GM12878 (cell line): ENCODE data around the gene ADAMTSL2. TPM values are rescaled to one million over a fixed set of nuclear protein-coding genes. Genes with fewer than 3 reads are reported as not detected.

ENCODE experiments used
- ATAC-seq: fragments of 200-7000 bp; cut with Tn5 transposase; 3 replicates; pipeline ENCODE4 v1.9.1; 2020; ENCODE audit warnings: mild to moderate bottlenecking, moderate library complexity
- BruUV-seq: library from RNA; stranded (reverse); fragments of 400-500 nt; replicated peaks from 2 replicates; lab custom pipeline; 2021; lab: Mats Ljungman, UMichigan
- CTCF ChIA-PET: fragments of 300-600 bp; sonication (Branson Sonifier 250); formaldehyde crosslinking; extraction: SDS; loops from one replicate; lab custom pipeline; 2021; ENCODE audit warnings: inconsistent platforms; lab: Yijun Ruan, JAX
- POLR2A ChIA-PET: fragments of 350-600 bp; formaldehyde crosslinking; extraction: SDS; loops from one replicate; lab custom pipeline; 2021; ENCODE audit warnings: inconsistent platforms; lab: Charles Lee
- RAD21 ChIA-PET: fragments of 300-600 bp; sonication (Branson Sonifier 250); formaldehyde crosslinking; loops from one replicate; lab custom pipeline; 2023; ENCODE audit warnings: antibody characterized with exemption; ENCODE audit not compliant: unreplicated experiment; lab: Charles Lee
- SMC1A ChIA-PET: fragments of 300-600 bp; sonication (Branson Sonifier 250); formaldehyde crosslinking; loops from one replicate; lab custom pipeline; 2023; ENCODE audit not compliant: unreplicated experiment, uncharacterized antibody; lab: Charles Lee
- DNase-seq: peaks from one replicate; pipeline ENCODE4 v3.0.0-alpha.2; 2011; ENCODE audit warnings: low read depth, low spot score
- FAIRE-seq: peaks from 3 replicates; lab custom pipeline; 2011; peaks lifted over from hg19 to GRCh38; lab: Jason Lieb, UNC
- H2AFZ ChIP-seq: 2 replicates; pipeline ENCODE4 v1.6.0; 2011; ENCODE audit warnings: low read depth, low read length, control low read depth; ENCODE audit not compliant: control insufficient read depth
- H3K27ac ChIP-seq: 2 replicates; pipeline ENCODE4 v1.5.1; 2011; ENCODE audit warnings: control low read depth; ENCODE audit not compliant: control insufficient read depth, insufficient read depth
- H3K27me3 ChIP-seq, 2 experiments: replicated peaks in 1 of 2; 2 replicates each; pipeline versions ENCODE4 v1.6.0 to v1.6.1; 2011; ENCODE audit warnings: low read length in 1 of 2; ENCODE audit not compliant: control insufficient read depth in 2 of 2, insufficient read depth in 2 of 2
- H3K36me3 ChIP-seq, 2 experiments: 2 replicates each; pipeline ENCODE4 v1.5.1; 2011; ENCODE audit warnings: low read length in 1 of 2; ENCODE audit not compliant: control insufficient read depth in 2 of 2, insufficient read depth in 2 of 2
- H3K4me1 ChIP-seq: 2 replicates; pipeline ENCODE4 v1.6.1; 2011; ENCODE audit warnings: mild to moderate bottlenecking, low read length, moderate library complexity, mixed read lengths; ENCODE audit not compliant: control insufficient read depth, insufficient read depth
- H3K4me2 ChIP-seq: 2 replicates; pipeline ENCODE4 v1.6.0; 2011; ENCODE audit warnings: control low read depth; ENCODE audit not compliant: control insufficient read depth, insufficient read depth
- H3K4me3 ChIP-seq: fragments of 200-600 bp; sonication (generic); 2 replicates; pipeline ENCODE4 v1.5.1; 2016
- H3K79me2 ChIP-seq: 2 replicates; pipeline ENCODE4 v1.6.0; 2011; ENCODE audit warnings: low read length; ENCODE audit not compliant: control insufficient read depth, insufficient read depth
- H3K9ac ChIP-seq: 2 replicates; pipeline ENCODE4 v1.8.0; 2011; ENCODE audit warnings: low read length, control low read depth, mixed read lengths; ENCODE audit not compliant: control insufficient read depth, insufficient read depth
- H3K9me3 ChIP-seq: replicated peaks from 3 replicates; pipeline ENCODE4 v1.5.1; 2011; ENCODE audit warnings: mild to moderate bottlenecking, low read length; ENCODE audit not compliant: control insufficient read depth, insufficient read depth
- H4K20me1 ChIP-seq: 2 replicates; pipeline ENCODE4 v1.6.0; 2011; ENCODE audit not compliant: control insufficient read depth, insufficient read depth
- BACH1 ChIP-seq: fragments of 450-650 bp; IDR thresholded peaks from 2 replicates; pipeline ENCODE4 v1.6.1; 2017; ENCODE audit warnings: mild to moderate bottlenecking, borderline replicate concordance
- CBFB ChIP-seq: IDR thresholded peaks from 2 replicates; pipeline ENCODE4 v1.6.1; 2016; ENCODE audit warnings: antibody characterized with exemption, low read depth
- FOXM1 ChIP-seq: IDR thresholded peaks from 2 replicates; pipeline ENCODE4 v1.6.1; 2012; ENCODE audit warnings: low read depth, mild to moderate bottlenecking, inconsistent platforms, low read length, moderate library complexity
- HCFC1 ChIP-seq: fragments of 150-350 bp; IDR thresholded peaks from 2 replicates; pipeline ENCODE4 v1.6.1; 2014; ENCODE audit warnings: low read length
- MTA2 ChIP-seq: fragments of 450-650 bp; IDR thresholded peaks from 2 replicates; pipeline ENCODE4 v1.6.1; 2016; ENCODE audit warnings: low read depth, mild to moderate bottlenecking, moderate library complexity
- NFYA ChIP-seq: IDR thresholded peaks from 2 replicates; pipeline ENCODE4 v1.6.1; 2011; ENCODE audit warnings: low read depth, mild to moderate bottlenecking, low read length, improper control_type of control experiment, borderline replicate concordance
- PAX5 ChIP-seq: IDR thresholded peaks from 2 replicates; pipeline ENCODE4 v1.6.1; 2011; ENCODE audit warnings: low read depth, low read length, borderline replicate concordance
- RAD51 ChIP-seq: fragments of 450-650 bp; IDR thresholded peaks from 2 replicates; pipeline ENCODE4 v1.6.1; 2016; ENCODE audit warnings: moderate library complexity, mild to moderate bottlenecking, inconsistent platforms
- REST ChIP-seq: IDR thresholded peaks from 2 replicates; pipeline ENCODE4 v1.6.1; 2012; ENCODE audit warnings: mild to moderate bottlenecking, low read depth, low read length
- RFX5 ChIP-seq: IDR thresholded peaks from 2 replicates; pipeline ENCODE4 v1.6.1; 2011; ENCODE audit warnings: low read depth, low read length, improper control_type of control experiment
- SUPT20H ChIP-seq: IDR thresholded peaks from 2 replicates; pipeline ENCODE4 v1.6.1; 2011; ENCODE audit warnings: low read depth, mild to moderate bottlenecking, low read length, moderate library complexity, borderline replicate concordance; ENCODE audit not compliant: control insufficient read depth
- ZBTB11 ChIP-seq: fragments of 450-650 bp; formaldehyde crosslinking; IDR thresholded peaks from 2 replicates; pipeline ENCODE4 v1.5.0; 2022; ENCODE audit warnings: mild to moderate bottlenecking, missing genetic modification characterization
- ZNF207 ChIP-seq: fragments of 450-650 bp; IDR thresholded peaks from 2 replicates; pipeline ENCODE4 v1.6.1; 2014; ENCODE audit warnings: antibody characterized with exemption, mild to moderate bottlenecking, borderline replicate concordance
- WGBS: methylation state at CpG from one replicate; pipeline ENCODE4 v1.1.6; 2016; ENCODE audit warnings: low lambda C conversion rate; ENCODE audit not compliant: insufficient replicate concordance, insufficient coverage; ENCODE audit errors: missing lambda C conversion rate; 5-methylcytosine and 5-hydroxymethylcytosine counted together
- in situ Hi-C: fragments of 300-500 bp; cut with MboI; formaldehyde crosslinking; loops from 9 replicates; pipeline ENCODE4 v1.14.3; 2018; ENCODE audit warnings: mixed read lengths
- intact Hi-C: fragments of 100-400 bp; cut with micrococcal nuclease; formaldehyde crosslinking; loops from one replicate; pipeline ENCODE4 v1.14.2; 2022; ENCODE audit not compliant: unreplicated experiment
- polyA plus RNA-seq, 11 experiments: library from polyadenylated mRNA; depleted of rRNA in 4 of 11; unstranded in 6 of 11; stranded (reverse) in 5 of 11; fragments of >200 nt; fragmentation: Nextera tagmentation in 4 of 11; fragmentation: Illumina TruSeq in 1 of 11; extraction: Ambion mirVana in 4 of 11; extraction: Trizol in 1 of 11; gene quantifications; 1 replicate in 1 of 11; 2 replicates in 10 of 11; pipeline versions ENCODE4 v1.2.1 to v1.2.3, GENCODE V29; 2011 to 2016; ENCODE audit warnings: inconsistent platforms in 2 of 11, missing spikeins in 2 of 11, low read depth in 1 of 11
- total RNA-seq, 4 experiments: library from RNA; depleted of rRNA in 3 of 4; stranded (reverse); fragments of >200 nt in 3 of 4; fragmentation: Illumina TruSeq in 1 of 4; extraction: Trizol in 1 of 4; gene quantifications; 2 replicates each; pipeline versions ENCODE4 v1.2.1 to v1.2.3, GENCODE V29; 2013 to 2021
- TF ChIP-seq, protein P1 (sequence below): fragments of 450-650 bp; formaldehyde crosslinking; IDR thresholded peaks from 2 replicates; pipeline ENCODE4 v1.4.0; 2020; ENCODE audit warnings: mild to moderate bottlenecking, moderate library complexity

The ADAMTSL2 gene
- total and polyA plus RNA-seq, 10 of the 15 experiments (the other 5 are each of a cell fraction or from before 2014, with no cell fraction given), result 0.07 TPM; not detected in 9

- Histone ChIP-seq H3K4me1 (no peaks in the 10 kb centered on the region; the same call in 1 of the 2 replicates), H2AFZ (no peak overlapping the region), H4K20me1 (no peaks in the 10 kb centered on the region), H3K4me3 (no peak overlapping the region), H3K36me3 (no peaks in the 10 kb centered on the region), H3K79me2 (no peaks in the 10 kb centered on the region), H3K9me3 (no peaks in the 10 kb centered on the region), H3K9ac (no peak overlapping the region), H3K27me3 (peaks cover 8% of the 10 kb centered on the region in 2 experiments; a peak in 2 of 4 replicates), H3K4me2 (no peak overlapping the region), H3K27ac (no peak overlapping the region)
- SMC1A ChIA-PET, result no interaction called here
- BruUV-seq, result no TSS peak
- no peak for FAIRE-seq
- RAD21 ChIA-PET, result no interaction called here
- intact Hi-C loops (no loop called here), in situ Hi-C loops (loop anchor here (5.0 to 25.0 kb wide), 2 partner anchors 476 to 561 kb away; no protein-coding TSS in a partner anchor)
- POLR2A ChIA-PET, result interaction anchor here (0.6 kb wide), 1 partner anchor 20 kb away, joined by 3 read pairs; no protein-coding TSS in a partner anchor
- CTCF ChIA-PET, result no interaction called here
- no peak for DNase-seq
- no peak for ATAC-seq
- WGBS, result 40% methylated on average over 11 of the region's 11 CpGs
- TF ChIP-seq ZNF207 (no peak), REST (no peak), BACH1 (no peak), SUPT20H (no peak), HCFC1 (no peak), CBFB (no peak), RFX5 (no peak), FOXM1 (no peak), PAX5 (no peak), NFYA (no peak), RAD51 (no peak), ZBTB11 (CRISPR knock-in tag) (no peak), MTA2 (no peak)
- TF ChIP-seq, protein P1, sequence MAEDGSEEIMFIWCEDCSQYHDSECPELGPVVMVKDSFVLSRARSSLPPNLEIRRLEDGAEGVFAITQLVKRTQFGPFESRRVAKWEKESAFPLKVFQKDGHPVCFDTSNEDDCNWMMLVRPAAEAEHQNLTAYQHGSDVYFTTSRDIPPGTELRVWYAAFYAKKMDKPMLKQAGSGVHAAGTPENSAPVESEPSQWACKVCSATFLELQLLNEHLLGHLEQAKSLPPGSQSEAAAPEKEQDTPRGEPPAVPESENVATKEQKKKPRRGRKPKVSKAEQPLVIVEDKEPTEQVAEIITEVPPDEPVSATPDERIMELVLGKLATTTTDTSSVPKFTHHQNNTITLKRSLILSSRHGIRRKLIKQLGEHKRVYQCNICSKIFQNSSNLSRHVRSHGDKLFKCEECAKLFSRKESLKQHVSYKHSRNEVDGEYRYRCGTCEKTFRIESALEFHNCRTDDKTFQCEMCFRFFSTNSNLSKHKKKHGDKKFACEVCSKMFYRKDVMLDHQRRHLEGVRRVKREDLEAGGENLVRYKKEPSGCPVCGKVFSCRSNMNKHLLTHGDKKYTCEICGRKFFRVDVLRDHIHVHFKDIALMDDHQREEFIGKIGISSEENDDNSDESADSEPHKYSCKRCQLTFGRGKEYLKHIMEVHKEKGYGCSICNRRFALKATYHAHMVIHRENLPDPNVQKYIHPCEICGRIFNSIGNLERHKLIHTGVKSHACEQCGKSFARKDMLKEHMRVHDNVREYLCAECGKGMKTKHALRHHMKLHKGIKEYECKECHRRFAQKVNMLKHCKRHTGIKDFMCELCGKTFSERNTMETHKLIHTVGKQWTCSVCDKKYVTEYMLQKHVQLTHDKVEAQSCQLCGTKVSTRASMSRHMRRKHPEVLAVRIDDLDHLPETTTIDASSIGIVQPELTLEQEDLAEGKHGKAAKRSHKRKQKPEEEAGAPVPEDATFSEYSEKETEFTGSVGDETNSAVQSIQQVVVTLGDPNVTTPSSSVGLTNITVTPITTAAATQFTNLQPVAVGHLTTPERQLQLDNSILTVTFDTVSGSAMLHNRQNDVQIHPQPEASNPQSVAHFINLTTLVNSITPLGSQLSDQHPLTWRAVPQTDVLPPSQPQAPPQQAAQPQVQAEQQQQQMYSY (CRISPR knock-in tag), result no peak
These were observed 1.6 kb downstream of the ADAMTSL2 start for GRCh38 chr9:133536080-133536479.
